22Rv1 (cell line): ENCODE results near the gene C13orf42.

ENCODE experiments used
- H3K27ac ChIP-seq: fragments of 450-650 bp; 2 replicates; pipeline ENCODE4 v1.5.1; 2017
- CTCF ChIP-seq: fragments of 450-650 bp; IDR thresholded peaks from 2 replicates; pipeline ENCODE4 v1.5.1; 2017; ENCODE audit warnings: mild to moderate bottlenecking
- ZFX ChIP-seq: fragments of 450-650 bp; IDR thresholded peaks from 2 replicates; pipeline ENCODE4 v1.6.1; 2017; ENCODE audit warnings: antibody characterized with exemption, borderline replicate concordance

C13orf42 gene

GRCh38 chr13:51153527-51153926 is 42.5 kb upstream of the C13orf42 start:
- no peak overlapping the region for H3K27ac ChIP-seq
- TF ChIP-seq CTCF, result no peak

- TF ChIP-seq CTCF (no peak), ZFX (no peak)
- no peak overlapping the region for H3K27ac ChIP-seq
Observed at GRCh38 chr13:51152701-51153100, 41.6 kb upstream of the C13orf42 start.

- TF ChIP-seq CTCF, result no peak
- TF ChIP-seq ZFX, result no peak
- no peak overlapping the region for H3K27ac ChIP-seq
Observed at GRCh38 chr13:51151463-51151862, 40.4 kb upstream of the C13orf42 start.

- TF ChIP-seq CTCF (peak; percentile 45), ZFX (no peak)
- H3K27ac ChIP-seq, result no peak overlapping the region
Observed at GRCh38 chr13:51148952-51149573, 38.0 kb upstream of the C13orf42 start.

GRCh38 chr13:51148223-51148951 is 37.3 kb upstream of the C13orf42 start:
- no peak overlapping the region for H3K27ac ChIP-seq

GRCh38 chr13:51147732-51148131 is 36.7 kb upstream of the C13orf42 start:
- H3K27ac ChIP-seq, result no peak overlapping the region
- no peak for TF ChIP-seq CTCF

More at GRCh38 chr13:51148223-51148951, 37.3 kb upstream of the C13orf42 start:
- TF ChIP-seq ZFX, result no peak
- TF ChIP-seq CTCF, result no peak

- no peak overlapping the region for H3K27ac ChIP-seq
- TF ChIP-seq ZFX (no peak), CTCF (no peak)
Observed at GRCh38 chr13:51146667-51147066, 35.6 kb upstream of the C13orf42 start.
